HG03520 (cell line): ENCODE measurements around the gene DALRD3.

Experiments used
- ATAC-seq: cut with Tn5 transposase; IDR thresholded peaks from one replicate; pipeline ENCODE4 v1.9.1; 2021; ENCODE audit warnings: mild to moderate bottlenecking, moderate library complexity; ENCODE audit not compliant: unreplicated experiment

The DALRD3 gene

GRCh38 chr3:49017971-49018706 is at the start of gene DALRD3:
TSS of gene DALRD3 (minus strand) at chr3:49018580. CDS start at chr3:49018564, 16 bp downstream.
- ATAC-seq, result no peak

- ATAC-seq, result no peak
Measured at GRCh38 chr3:49058011-49058410, 39.6 kb upstream of the DALRD3 start.

- ATAC-seq, result no peak
Measured at GRCh38 chr3:49057268-49057667, 38.9 kb upstream of the DALRD3 start.

- ATAC-seq, result no peak
Measured at GRCh38 chr3:49054344-49054862, 36.0 kb upstream of the DALRD3 start.

GRCh38 chr3:49053543-49053942 is 35.2 kb upstream of the DALRD3 start:
- no peak for ATAC-seq

- no peak for ATAC-seq
Measured at GRCh38 chr3:49035281-49035680, 16.9 kb upstream of the DALRD3 start.

- ATAC-seq, result no peak
Measured at GRCh38 chr3:49034650-49035049, 16.3 kb upstream of the DALRD3 start.

- ATAC-seq, result no peak
Measured at GRCh38 chr3:49032646-49033304, 14.4 kb upstream of the DALRD3 start.

- no peak for ATAC-seq
Measured at GRCh38 chr3:49030321-49030720, 11.9 kb upstream of the DALRD3 start.

GRCh38 chr3:49029563-49029884 is 11.1 kb upstream of the DALRD3 start:
- no peak for ATAC-seq

- ATAC-seq, result peak; percentile 80
Measured at GRCh38 chr3:49028673-49029562, 10.5 kb upstream of the DALRD3 start, which contains the start of gene IMPDH2. TSS of gene IMPDH2 (minus strand) at chr3:49029398. CDS start at chr3:49029350, 48 bp downstream.

- ATAC-seq, result no peak
Measured at GRCh38 chr3:49028298-49028672, 9.9 kb upstream of the DALRD3 start.

- no peak for ATAC-seq
Measured at GRCh38 chr3:49027634-49028033, 9.3 kb upstream of the DALRD3 start.

GRCh38 chr3:49026536-49026935 is 8.2 kb upstream of the DALRD3 start:
- no peak for ATAC-seq

GRCh38 chr3:49025793-49026520 is 7.6 kb upstream of the DALRD3 start:
- ATAC-seq, result no peak

GRCh38 chr3:49025005-49025792 is 6.8 kb upstream of the DALRD3 start:
- no peak for ATAC-seq

GRCh38 chr3:49024449-49024848 is 6.1 kb upstream of the DALRD3 start:
- ATAC-seq, result no peak

- ATAC-seq, result no peak
Measured at GRCh38 chr3:49023775-49024174, 5.4 kb upstream of the DALRD3 start.

- no peak for ATAC-seq
Measured at GRCh38 chr3:49022688-49023171, 4.3 kb upstream of the DALRD3 start.
